Measurements from ENCODE around the gene SEC22B. TPM values are rescaled to one million over a fixed set of nuclear protein-coding genes. Genes with fewer than 3 reads are reported as not detected.
A peak's percentile ranks its signal among the peaks of the same experiment; 100 is the strongest.
"Not testable (repeated sequence)": the region's sequence is repeated elsewhere in the genome, so short reads cannot be mapped to it uniquely, and the experiment has no call there.

The SEC22B gene
- total RNA-seq, 1 donor: 95.2 TPM

DNA sequence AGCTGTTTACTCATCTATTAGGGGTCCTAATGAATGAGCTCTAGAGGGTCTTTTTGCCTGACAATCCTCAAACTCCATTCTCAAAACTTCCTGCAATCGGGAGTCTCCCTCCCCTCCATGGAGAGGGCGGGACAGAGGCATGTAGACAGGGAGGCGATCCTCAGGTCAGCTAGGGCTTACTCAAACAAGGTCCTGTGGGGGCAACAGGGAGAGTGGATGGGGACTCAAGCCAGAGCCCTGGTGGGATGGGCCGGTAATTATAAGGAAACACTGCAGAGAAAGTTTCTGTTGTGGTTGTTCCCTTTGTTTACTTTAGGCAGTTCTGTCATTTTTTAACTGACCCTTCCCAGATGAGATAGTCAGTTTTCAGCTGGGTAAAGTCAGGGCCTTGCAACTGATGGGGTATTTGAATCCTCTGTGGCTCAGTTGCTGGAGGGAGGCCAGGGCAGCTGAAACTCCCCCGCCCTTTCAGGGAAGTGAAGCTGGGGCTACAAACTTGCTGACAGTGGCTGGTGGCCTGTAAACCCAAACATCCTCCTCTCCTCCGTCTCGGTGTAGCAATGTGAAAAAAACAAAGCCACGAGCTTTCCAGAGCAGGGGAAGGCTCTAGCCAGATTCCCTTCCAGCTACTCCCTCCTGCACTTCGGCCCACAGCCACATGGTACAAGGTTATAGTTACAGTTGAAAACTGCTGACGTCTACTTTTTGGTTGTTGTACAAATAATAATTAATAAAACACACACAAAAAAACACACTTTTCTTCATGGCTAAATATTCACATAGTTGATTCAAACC lies 44.5 kb downstream of the SEC22B start:
- Histone ChIP-seq H3K27ac (ENCODE audit: low read depth, low read length) (peak overlapping the region; percentile 75), H3K4me2 (ENCODE audit: insufficient read depth, low read length) (peak overlapping the region; percentile 54)
- not testable (repeated sequence) for H3K36me3 ChIP-seq (ENCODE audit: insufficient read depth, low read length); H3K9me3 ChIP-seq (ENCODE audit: low read depth, low read length); H4K20me1 ChIP-seq (ENCODE audit: insufficient read depth, low read length); DNase-seq (ENCODE audit: insufficient read length, low spot score, missing footprints); H3K4me1 ChIP-seq (ENCODE audit: insufficient read depth, low read length); H2AFZ ChIP-seq (ENCODE audit: low read length); H3K27me3 ChIP-seq (ENCODE audit: insufficient read depth, low read length); H3K4me3 ChIP-seq (ENCODE audit: insufficient read depth, low read length); H3K79me2 ChIP-seq (ENCODE audit: insufficient read depth, low read length)

DNA sequence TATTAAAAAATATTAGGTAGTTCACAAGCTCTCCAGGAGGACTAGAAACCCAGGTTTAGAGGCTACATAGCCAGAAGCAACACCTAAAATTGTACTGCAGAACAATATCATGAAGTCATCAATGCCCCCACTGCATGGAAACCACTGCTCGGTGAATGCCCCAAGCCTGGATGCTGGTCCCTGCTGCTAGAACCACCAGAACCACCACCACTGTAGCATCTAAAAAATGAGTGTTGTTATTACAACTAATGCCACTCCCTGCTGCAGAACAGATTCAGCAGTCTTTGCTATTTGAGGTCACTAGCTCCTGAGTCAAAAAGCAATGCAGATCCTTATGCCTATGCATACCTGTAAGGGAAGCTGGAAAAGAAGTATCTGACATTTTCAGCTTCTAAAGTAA lies 48.4 kb downstream of the SEC22B start:
- H2AFZ ChIP-seq (ENCODE audit: low read length); H3K27ac ChIP-seq (ENCODE audit: low read depth, low read length); H3K79me2 ChIP-seq (ENCODE audit: insufficient read depth, low read length); H3K27me3 ChIP-seq (ENCODE audit: insufficient read depth, low read length); H4K20me1 ChIP-seq (ENCODE audit: insufficient read depth, low read length); DNase-seq (ENCODE audit: insufficient read length, low spot score, missing footprints); H3K4me2 ChIP-seq (ENCODE audit: insufficient read depth, low read length); H3K4me3 ChIP-seq (ENCODE audit: insufficient read depth, low read length); H3K36me3 ChIP-seq (ENCODE audit: insufficient read depth, low read length); H3K9me3 ChIP-seq (ENCODE audit: low read depth, low read length): not testable (repeated sequence)
- peaks cover 10% of the 10 kb centered on the region for H3K4me1 ChIP-seq (ENCODE audit: insufficient read depth, low read length)

DNA sequence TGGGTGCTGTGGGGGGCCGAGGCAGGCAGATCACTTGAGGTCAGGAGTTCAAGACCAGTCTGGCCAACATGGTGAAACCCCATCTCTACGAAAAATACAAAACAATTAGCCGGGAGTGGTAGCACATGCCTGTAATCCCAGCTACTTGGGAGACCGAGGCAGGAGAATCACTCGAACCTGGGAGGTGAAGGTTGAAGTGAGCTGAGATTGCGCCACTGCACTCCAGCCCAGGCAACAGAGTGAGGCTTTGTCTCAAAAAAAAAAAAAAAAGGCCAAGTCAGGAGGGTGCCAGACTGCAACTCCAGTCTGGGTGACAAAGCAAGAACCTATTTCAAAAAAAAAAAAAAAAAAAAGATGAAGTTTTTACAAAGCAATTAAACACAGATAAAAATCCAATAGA lies 50.1 kb downstream of the SEC22B start:
- not testable (repeated sequence) for H3K79me2 ChIP-seq (ENCODE audit: insufficient read depth, low read length); H4K20me1 ChIP-seq (ENCODE audit: insufficient read depth, low read length); H3K36me3 ChIP-seq (ENCODE audit: insufficient read depth, low read length); H3K4me3 ChIP-seq (ENCODE audit: insufficient read depth, low read length); H2AFZ ChIP-seq (ENCODE audit: low read length); H3K4me2 ChIP-seq (ENCODE audit: insufficient read depth, low read length); H3K27ac ChIP-seq (ENCODE audit: low read depth, low read length); H3K27me3 ChIP-seq (ENCODE audit: insufficient read depth, low read length); H3K4me1 ChIP-seq (ENCODE audit: insufficient read depth, low read length); DNase-seq (ENCODE audit: insufficient read length, low spot score, missing footprints); H3K9me3 ChIP-seq (ENCODE audit: low read depth, low read length)

DNA sequence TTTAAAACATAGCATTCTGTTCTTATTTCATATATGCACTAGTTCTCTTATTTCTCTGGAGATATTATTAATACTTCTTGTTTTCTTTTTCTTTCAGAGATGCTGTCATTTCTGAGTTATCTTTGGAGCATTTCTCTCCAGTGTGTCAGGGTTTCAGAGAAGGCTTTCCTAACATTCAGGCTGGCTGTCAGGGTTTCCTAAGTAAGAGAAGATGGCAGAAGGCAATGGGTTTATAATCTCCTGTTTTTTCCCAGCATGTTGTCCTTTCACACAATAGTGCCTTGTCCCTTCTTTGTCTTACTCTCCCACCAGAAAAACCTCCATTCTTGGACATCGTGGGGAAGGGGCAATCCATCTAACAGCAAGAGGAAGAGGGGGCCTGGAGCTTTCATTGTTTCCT lies 51.7 kb downstream of the SEC22B start:
- not testable (repeated sequence) for H3K4me3 ChIP-seq (ENCODE audit: insufficient read depth, low read length); H3K9me3 ChIP-seq (ENCODE audit: low read depth, low read length); DNase-seq (ENCODE audit: insufficient read length, low spot score, missing footprints); H2AFZ ChIP-seq (ENCODE audit: low read length); H3K79me2 ChIP-seq (ENCODE audit: insufficient read depth, low read length); H3K4me1 ChIP-seq (ENCODE audit: insufficient read depth, low read length); H3K36me3 ChIP-seq (ENCODE audit: insufficient read depth, low read length); H3K4me2 ChIP-seq (ENCODE audit: insufficient read depth, low read length); H3K27ac ChIP-seq (ENCODE audit: low read depth, low read length); H3K27me3 ChIP-seq (ENCODE audit: insufficient read depth, low read length); H4K20me1 ChIP-seq (ENCODE audit: insufficient read depth, low read length)

DNA sequence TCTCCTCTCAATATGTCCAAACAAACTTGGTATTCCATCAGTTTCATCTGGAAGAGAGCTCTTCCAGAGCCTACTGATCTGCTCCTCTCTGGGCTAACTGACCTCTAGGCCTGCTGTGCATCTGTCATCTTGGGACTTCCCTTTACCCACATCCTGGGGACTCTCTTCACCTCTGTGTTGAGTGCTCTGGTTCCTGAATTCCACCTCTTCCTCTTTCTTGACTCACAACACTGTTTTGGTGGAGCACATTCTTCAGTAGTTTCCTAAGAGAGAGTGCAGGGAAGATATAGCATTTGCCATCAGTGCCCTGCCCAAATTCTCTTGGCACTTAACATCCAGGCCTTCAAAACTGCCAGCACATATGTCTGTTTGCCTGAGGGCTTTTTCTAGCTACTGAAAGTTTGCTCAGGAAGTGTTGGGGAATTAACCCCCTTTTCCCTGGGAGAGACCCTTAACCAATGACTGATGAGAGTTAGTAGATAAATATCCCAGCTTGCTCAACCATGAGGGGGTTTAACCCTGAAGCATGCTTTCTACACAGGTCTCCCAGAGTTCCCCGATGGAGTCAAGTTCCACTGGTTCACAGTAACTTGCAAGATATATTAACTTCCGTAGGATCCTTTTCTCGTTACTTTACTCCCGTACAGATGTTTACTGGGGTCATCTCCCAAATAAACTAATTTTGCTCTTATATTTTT lies 52.4 kb downstream of the SEC22B start:
- not testable (repeated sequence) for H3K79me2 ChIP-seq (ENCODE audit: insufficient read depth, low read length)

DNA sequence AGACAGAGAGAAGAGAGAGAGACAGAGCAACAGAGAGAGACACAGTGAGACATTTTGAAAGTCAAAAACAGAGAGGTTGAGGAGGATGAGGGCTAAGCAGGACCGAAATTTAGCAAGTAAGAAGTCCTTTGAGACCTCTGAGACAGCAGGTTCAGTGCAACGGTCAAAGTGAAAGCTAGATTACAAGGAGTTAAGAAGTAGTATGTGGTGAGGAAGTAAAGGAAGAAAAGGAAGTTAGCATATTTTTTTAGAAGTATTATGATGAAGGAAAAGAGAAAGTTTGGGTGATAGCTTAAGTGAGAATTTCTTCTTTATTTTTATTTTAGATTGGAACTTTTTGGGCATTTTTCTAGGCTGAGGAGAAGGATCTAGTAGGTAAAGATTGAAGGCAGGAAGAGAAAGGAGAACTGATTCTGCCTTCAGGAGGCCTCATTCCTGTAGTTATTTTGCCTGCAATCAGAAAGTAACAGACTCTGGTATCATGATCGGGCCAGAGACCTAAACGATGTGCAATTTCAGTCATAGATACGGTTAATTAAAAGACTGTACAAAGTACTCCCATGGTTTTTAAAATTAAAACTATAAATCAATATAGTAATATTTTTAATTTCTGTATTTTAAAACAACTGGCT lies 53.9 kb downstream of the SEC22B start:
- not testable (repeated sequence) for H3K9me3 ChIP-seq (ENCODE audit: low read depth, low read length); H3K4me3 ChIP-seq (ENCODE audit: insufficient read depth, low read length); H3K36me3 ChIP-seq (ENCODE audit: insufficient read depth, low read length); H3K27ac ChIP-seq (ENCODE audit: low read depth, low read length); H4K20me1 ChIP-seq (ENCODE audit: insufficient read depth, low read length); H2AFZ ChIP-seq (ENCODE audit: low read length); H3K4me2 ChIP-seq (ENCODE audit: insufficient read depth, low read length); H3K4me1 ChIP-seq (ENCODE audit: insufficient read depth, low read length); H3K79me2 ChIP-seq (ENCODE audit: insufficient read depth, low read length); H3K27me3 ChIP-seq (ENCODE audit: insufficient read depth, low read length); DNase-seq (ENCODE audit: insufficient read length, low spot score, missing footprints)

More for the DNA sequence above, 52.4 kb downstream of the SEC22B start:
- not testable (repeated sequence) for H3K9me3 ChIP-seq (ENCODE audit: low read depth, low read length); H3K4me1 ChIP-seq (ENCODE audit: insufficient read depth, low read length); H4K20me1 ChIP-seq (ENCODE audit: insufficient read depth, low read length); H3K27me3 ChIP-seq (ENCODE audit: insufficient read depth, low read length); H3K4me2 ChIP-seq (ENCODE audit: insufficient read depth, low read length); H3K36me3 ChIP-seq (ENCODE audit: insufficient read depth, low read length); DNase-seq (ENCODE audit: insufficient read length, low spot score, missing footprints); H3K4me3 ChIP-seq (ENCODE audit: insufficient read depth, low read length); H2AFZ ChIP-seq (ENCODE audit: low read length)
- H3K27ac ChIP-seq (ENCODE audit: low read depth, low read length): peak overlapping the region; percentile 48

DNA sequence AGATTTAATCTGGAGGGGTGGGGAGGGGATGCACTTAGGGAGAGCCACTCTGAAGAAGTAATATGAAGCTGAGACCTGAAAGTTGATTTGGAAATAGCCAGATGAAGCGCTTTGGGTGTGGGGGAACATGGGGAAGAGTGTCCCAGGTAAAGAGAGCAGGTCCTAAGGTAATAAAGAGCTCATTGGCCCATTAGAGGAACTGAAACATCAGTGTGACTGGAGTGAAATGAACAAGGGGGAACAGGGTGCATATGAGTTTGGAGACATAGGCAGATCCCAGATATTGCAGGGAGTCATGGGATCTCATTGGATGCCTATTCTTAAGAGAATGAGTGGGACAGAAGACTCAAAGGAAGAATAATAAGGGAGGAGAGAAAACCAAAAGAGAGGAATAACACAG lies 54.5 kb downstream of the SEC22B start:
- H4K20me1 ChIP-seq (ENCODE audit: insufficient read depth, low read length); H3K27ac ChIP-seq (ENCODE audit: low read depth, low read length); H2AFZ ChIP-seq (ENCODE audit: low read length); H3K27me3 ChIP-seq (ENCODE audit: insufficient read depth, low read length); H3K36me3 ChIP-seq (ENCODE audit: insufficient read depth, low read length); H3K4me2 ChIP-seq (ENCODE audit: insufficient read depth, low read length); H3K4me3 ChIP-seq (ENCODE audit: insufficient read depth, low read length); H3K9me3 ChIP-seq (ENCODE audit: low read depth, low read length); H3K4me1 ChIP-seq (ENCODE audit: insufficient read depth, low read length); DNase-seq (ENCODE audit: insufficient read length, low spot score, missing footprints); H3K79me2 ChIP-seq (ENCODE audit: insufficient read depth, low read length): not testable (repeated sequence)

DNA sequence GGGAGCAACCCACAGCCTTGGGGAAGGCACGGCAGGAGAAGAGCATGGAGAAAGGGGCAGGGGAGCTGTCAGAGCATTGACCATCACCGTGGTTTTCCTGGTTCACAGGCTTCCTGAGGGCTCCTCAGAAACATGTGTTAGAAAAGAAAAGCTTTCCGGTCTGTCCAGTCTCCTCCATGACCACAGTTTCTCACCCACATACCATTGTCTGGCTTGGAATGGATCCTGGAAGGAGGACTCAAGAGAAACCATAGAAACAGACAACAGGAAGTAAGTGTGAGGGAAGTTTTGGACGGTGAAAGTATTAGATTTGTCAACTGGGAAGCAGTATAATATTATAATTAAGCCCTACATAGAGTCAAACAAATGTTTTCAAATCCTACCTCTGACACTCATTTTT lies 55.8 kb downstream of the SEC22B start:
- DNase-seq (ENCODE audit: insufficient read length, low spot score, missing footprints); H4K20me1 ChIP-seq (ENCODE audit: insufficient read depth, low read length): not testable (repeated sequence)

More for the DNA sequence above, 55.8 kb downstream of the SEC22B start:
- H3K79me2 ChIP-seq (ENCODE audit: insufficient read depth, low read length); H3K27me3 ChIP-seq (ENCODE audit: insufficient read depth, low read length); H3K4me2 ChIP-seq (ENCODE audit: insufficient read depth, low read length); H3K36me3 ChIP-seq (ENCODE audit: insufficient read depth, low read length); H2AFZ ChIP-seq (ENCODE audit: low read length); H3K4me3 ChIP-seq (ENCODE audit: insufficient read depth, low read length); H3K9me3 ChIP-seq (ENCODE audit: low read depth, low read length): not testable (repeated sequence)
- Histone ChIP-seq H3K4me1 (ENCODE audit: insufficient read depth, low read length) (peaks cover 11% of the 10 kb centered on the region), H3K27ac (ENCODE audit: low read depth, low read length) (peak overlapping the region; percentile 33)

Data from osteoblast (primary cell).